ENCODE measurements around the gene ABHD2.

GRCh38 chr15:89116404-89116803 is 28.1 kb downstream of the ABHD2 start:
- TF ChIP-seq POLR2A (IDR thresholded peaks at IDR 0.05) (no peak), CTCF (IDR thresholded peaks at IDR 0.05) (no peak)

All from ovary (tissue), 3 donors.